K562 (cell line): Measurements from ENCODE around the gene LYRM7. TPM values are rescaled to one million over a fixed set of nuclear protein-coding genes. Genes with fewer than 3 reads are reported as not detected.
"Not testable (repeated sequence)": the region's sequence is repeated elsewhere in the genome, so short reads cannot be mapped to it uniquely, and the experiment has no call there.

ENCODE experiments used
- ATAC-seq: fragments of 200-7000 bp; cut with Tn5 transposase; 3 replicates; pipeline ENCODE4 v1.9.1; 2020; ENCODE audit warnings: moderate library complexity
- BruUV-seq: library from RNA; stranded (reverse); fragments of 400-500 nt; replicated peaks from 2 replicates; lab custom pipeline; 2021; lab: Mats Ljungman, UMichigan
- CTCF ChIA-PET: fragments of 300-600 bp; formaldehyde crosslinking; extraction: SDS; loops from one replicate; lab custom pipeline; 2021; ENCODE audit warnings: low intra/inter-chr PET ratio; lab: Yijun Ruan, JAX
- POLR2A ChIA-PET: fragments of 300-600, 350-650 bp; sonication (Branson Sonifier 250); formaldehyde crosslinking; extraction: SDS; loops from one replicate; lab custom pipeline; 2021; ENCODE audit warnings: antibody characterized with exemption, inconsistent platforms; lab: Yijun Ruan, JAX
- DNase-seq, 4 experiments: peaks; one replicate each; pipeline versions ENCODE4 v3.0.0 to v3.0.0-alpha.2; 2011 to 2018; ENCODE audit warnings: low spot score in 3 of 4, mixed read lengths in 3 of 4; ENCODE audit errors: extremely low read depth in 1 of 4
- FAIRE-seq: peaks from 2 replicates; lab custom pipeline; 2011; peaks lifted over from hg19 to GRCh38; lab: Jason Lieb, UNC
- H2AFZ ChIP-seq: 2 replicates; pipeline ENCODE4 v1.6.0; 2011; ENCODE audit warnings: low read depth, low read length, control low read depth, inconsistent platforms
- H3K27ac ChIP-seq: fragments of 200-600 bp; 3 replicates; pipeline ENCODE4 v1.8.0; 2011; ENCODE audit warnings: low read depth, mild to moderate bottlenecking, control low read depth, inconsistent platforms, low read length, moderate library complexity, mixed read lengths; ENCODE audit errors: extremely low read depth
- H3K27me3 ChIP-seq, 2 experiments: fragments of 300-600 bp in 1 of 2; 2 replicates in 1 of 2; 3 replicates in 1 of 2; pipeline versions ENCODE4 v1.6.0 to v1.8.0; 2011; ENCODE audit warnings: inconsistent platforms in 2 of 2, low read length in 2 of 2, mild to moderate bottlenecking in 1 of 2, mixed read lengths in 1 of 2, moderate library complexity in 1 of 2; ENCODE audit not compliant: control insufficient read depth in 2 of 2, insufficient read depth in 2 of 2
- H3K36me3 ChIP-seq: fragments of 300-600 bp; 3 replicates; pipeline ENCODE4 v1.8.0; 2011; ENCODE audit warnings: mild to moderate bottlenecking, low read length, inconsistent platforms; ENCODE audit not compliant: control insufficient read depth, insufficient read depth
- H3K4me1 ChIP-seq, 2 experiments: fragments of 200-600 bp in 1 of 2; replicated peaks in 1 of 2; 2 replicates in 1 of 2; 3 replicates in 1 of 2; pipeline versions ENCODE4 v1.5.1 to v1.8.0; 2011; ENCODE audit warnings: inconsistent platforms in 2 of 2, low read length in 2 of 2, mild to moderate bottlenecking in 1 of 2, mixed read lengths in 1 of 2, moderate library complexity in 1 of 2; ENCODE audit not compliant: control insufficient read depth in 2 of 2, insufficient read depth in 2 of 2
- H3K4me2 ChIP-seq: 2 replicates; pipeline ENCODE4 v1.6.1; 2011; ENCODE audit warnings: low read length, control low read depth, inconsistent platforms, mixed read lengths; ENCODE audit not compliant: insufficient read depth
- H3K4me3 ChIP-seq: fragments of 200-600 bp; sonication (generic), shearing (Covaris generic); 2 replicates; pipeline ENCODE4 v1.5.1; 2016; ENCODE audit warnings: control low read depth, inconsistent platforms
- H3K79me2 ChIP-seq: fragments of 200-600 bp; 3 replicates; pipeline ENCODE4 v1.8.0; 2011; ENCODE audit warnings: low read length, inconsistent platforms; ENCODE audit not compliant: control insufficient read depth, insufficient read depth
- H3K9ac ChIP-seq, 2 experiments: 2 replicates each; pipeline versions ENCODE4 v1.6.0 to v1.6.1; 2011; ENCODE audit warnings: low read depth in 2 of 2, low read length in 2 of 2, control low read depth in 1 of 2, inconsistent platforms in 1 of 2, mild to moderate bottlenecking in 1 of 2, mixed read lengths in 1 of 2; ENCODE audit not compliant: insufficient read depth in 1 of 2
- H3K9me1 ChIP-seq: one replicate; pipeline ENCODE4 v1.6.0; 2011; ENCODE audit warnings: inconsistent platforms, mild to moderate bottlenecking, low read length, moderate library complexity; ENCODE audit not compliant: control insufficient read depth, insufficient read depth
- H3K9me3 ChIP-seq: replicated peaks from 2 replicates; pipeline ENCODE4 v1.5.1; 2011; ENCODE audit warnings: low read depth, low read length, inconsistent platforms; ENCODE audit not compliant: control insufficient read depth, insufficient read depth
- H4K20me1 ChIP-seq: replicated peaks from 2 replicates; pipeline ENCODE4 v1.6.1; 2011; ENCODE audit warnings: low read length, inconsistent platforms, mixed read lengths; ENCODE audit not compliant: control insufficient read depth, insufficient read depth
- ARID1B ChIP-seq: fragments of 450-650 bp; IDR thresholded peaks from 2 replicates; pipeline ENCODE4 v1.6.1; 2016; ENCODE audit warnings: antibody characterized with exemption, mild to moderate bottlenecking, inconsistent platforms
- CBX1 ChIP-seq: sonication (generic); IDR thresholded peaks from 2 replicates; pipeline ENCODE4 v1.6.1; 2016; ENCODE audit warnings: antibody characterized with exemption, low read depth, mild to moderate bottlenecking
- CCAR2 ChIP-seq: fragments of 200-400 bp; formaldehyde crosslinking; IDR thresholded peaks from 2 replicates; pipeline ENCODE4 v1.6.1; 2017; ENCODE audit warnings: mild to moderate bottlenecking, low read depth, low read length
- DPF2 ChIP-seq: fragments of 450-650 bp; IDR thresholded peaks from 2 replicates; pipeline ENCODE4 v1.6.1; 2016
- NFYB ChIP-seq: IDR thresholded peaks from 2 replicates; pipeline ENCODE4 v1.6.1; 2011; ENCODE audit warnings: mild to moderate bottlenecking, moderate library complexity; ENCODE audit not compliant: insufficient read length; ENCODE audit errors: extremely low read depth
- STAG1 ChIP-seq: sonication (generic); formaldehyde crosslinking; IDR thresholded peaks from 2 replicates; pipeline ENCODE4 v1.5.0; 2020; ENCODE audit warnings: missing genetic modification reagents, borderline replicate concordance
- ZNF586 ChIP-seq: fragments of 450-650 bp; formaldehyde crosslinking; conservative IDR thresholded peaks from 2 replicates; pipeline ENCODE4 v1.4.0; 2020; ENCODE audit warnings: mild to moderate bottlenecking, moderate library complexity
- ZNF589 ChIP-seq: fragments of 200-800 bp; sonication (Bioruptor generic); IDR thresholded peaks from 2 replicates; pipeline ENCODE4 v1.6.1; 2016; ENCODE audit warnings: low read depth, missing genetic modification characterization, missing compliant biosample characterization
- WGBS: fragments of 100-300 bp; shearing (Covaris generic); methylation state at CpG from one replicate; pipeline ENCODE4 v1.1.6; 2016; ENCODE audit warnings: low coverage, mixed read lengths; ENCODE audit not compliant: insufficient coverage; ENCODE audit errors: missing lambda C conversion rate; 5-methylcytosine and 5-hydroxymethylcytosine counted together
- in situ Hi-C: fragments of 300-500 bp; cut with MboI; formaldehyde crosslinking; loops from 4 replicates; pipeline ENCODE4 v1.15.0; 2018; ENCODE audit warnings: inconsistent platforms, mixed read lengths
- intact Hi-C: fragments of 100-400 bp; cut with micrococcal nuclease; formaldehyde crosslinking; loops from 2 replicates; pipeline ENCODE4 v1.14.2; 2022
- polyA plus RNA-seq, 8 experiments: library from polyadenylated mRNA; depleted of rRNA in 4 of 8; stranded (reverse) in 5 of 8; unstranded in 3 of 8; fragments of >200 nt; fragmentation: Nextera tagmentation in 2 of 8; fragmentation: Illumina TruSeq in 1 of 8; extraction: Ambion mirVana in 2 of 8; extraction: Trizol in 1 of 8; gene quantifications; 2 replicates each; pipeline versions ENCODE4 v1.2.1 to v1.2.3, GENCODE V29; 2011 to 2014; ENCODE audit warnings: inconsistent platforms in 1 of 8, missing spikeins in 1 of 8
- total RNA-seq, 7 experiments: library from RNA; depleted of rRNA in 6 of 7; stranded (reverse); fragments of >200 nt in 6 of 7; fragmentation: Illumina TruSeq in 2 of 7; extraction: Trizol in 2 of 7; gene quantifications; 2 replicates each; pipeline versions ENCODE4 v1.2.1 to v1.2.3, GENCODE V29; 2011 to 2021; ENCODE audit warnings: low replicate concordance in 1 of 7
- TF ChIP-seq, protein P1 (sequence below): IDR thresholded peaks from 2 replicates; pipeline ENCODE4 v1.6.1; 2011; ENCODE audit warnings: borderline replicate concordance, low read depth, mild to moderate bottlenecking, moderate library complexity, low read length; ENCODE audit not compliant: insufficient read depth, poor library complexity, severe bottlenecking
- TF ChIP-seq, protein P2 (sequence below): fragments of 450-650 bp; IDR thresholded peaks from 2 replicates; pipeline ENCODE4 v1.6.1; 2016; ENCODE audit warnings: borderline replicate concordance
- TF ChIP-seq, protein P3 (sequence below): fragments of 450-650 bp; formaldehyde crosslinking; IDR thresholded peaks from 2 replicates; pipeline ENCODE4 v1.4.0; 2020; ENCODE audit warnings: mild to moderate bottlenecking, moderate library complexity

The LYRM7 gene
- total and polyA plus RNA-seq, 9 of the 15 experiments (the other 6 are each of a cell fraction or from before 2014, with no cell fraction given): 16.2 to 70.1 (median 33.3) TPM

DNA sequence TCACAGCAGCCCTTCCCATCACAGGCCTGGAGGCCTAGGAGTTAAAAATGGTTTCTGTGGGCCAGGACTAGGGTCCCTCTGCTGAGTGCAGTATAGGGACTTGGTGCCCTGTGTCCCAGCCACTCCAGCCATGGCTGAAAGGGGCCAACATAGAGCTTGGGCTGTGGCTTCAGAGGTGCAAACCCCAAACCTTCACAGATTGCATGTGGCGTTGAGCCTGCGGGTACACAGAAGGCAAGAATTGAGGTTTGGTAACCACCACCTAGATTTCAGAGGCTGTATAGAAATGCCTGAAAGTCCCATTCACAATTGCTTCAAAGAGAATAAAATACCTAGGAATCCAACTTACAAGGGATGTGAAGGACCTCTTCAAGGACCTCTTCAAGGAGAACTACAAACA lies 43.5 kb upstream of the LYRM7 start:
- H3K9me1 ChIP-seq, POLR2A ChIA-PET, H3K4me1 ChIP-seq, intact Hi-C loops, H3K36me3 ChIP-seq, ATAC-seq, H3K9ac ChIP-seq, in situ Hi-C loops, H3K79me2 ChIP-seq, H3K27me3 ChIP-seq, H3K4me3 ChIP-seq, H3K9me3 ChIP-seq, H2AFZ ChIP-seq, CTCF ChIA-PET, BruUV-seq, DNase-seq, H3K27ac ChIP-seq, FAIRE-seq, H3K4me2 ChIP-seq, H4K20me1 ChIP-seq: not testable (repeated sequence)
- WGBS: 10% methylated on average over 2 of the region's 2 CpGs

DNA sequence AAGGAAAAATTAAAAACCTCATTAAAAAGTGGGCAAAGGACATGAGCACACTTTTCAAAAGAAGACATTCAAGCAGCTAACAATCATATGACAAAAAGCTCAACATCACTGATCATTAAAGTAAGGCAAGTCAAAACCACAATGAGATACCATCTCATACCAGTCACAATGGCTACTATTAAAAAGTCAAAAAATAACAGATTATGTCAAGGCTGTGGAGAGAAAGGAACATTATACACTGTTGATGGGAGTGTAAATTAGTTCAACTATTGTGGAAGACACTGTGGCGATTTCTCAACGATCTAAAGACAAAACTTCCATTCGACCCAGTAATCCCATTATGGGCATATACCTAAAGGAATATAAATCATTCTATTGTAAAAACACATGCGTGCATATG lies 41.4 kb upstream of the LYRM7 start:
- WGBS: 4% methylated on average over 4 of the region's 4 CpGs
- no peak overlapping the region for H3K27ac ChIP-seq
- no peak overlapping the region for H2AFZ ChIP-seq
- no peak overlapping the region for H3K4me3 ChIP-seq
- CTCF ChIA-PET: no interaction called here
- ATAC-seq (no peak), FAIRE-seq (no peak), DNase-seq (no peak)
- H3K36me3 ChIP-seq: no peaks in the 10 kb centered on the region
- POLR2A ChIA-PET: no interaction called here
- intact Hi-C loops: no loop called here
- no peak overlapping the region for H3K4me2 ChIP-seq
- no TSS peak for BruUV-seq
- no peaks in the 10 kb centered on the region for H3K27me3 ChIP-seq
- no peaks in the 10 kb centered on the region for H3K9me1 ChIP-seq
- H3K9me3 ChIP-seq: no peaks in the 10 kb centered on the region
- H4K20me1 ChIP-seq: no peaks in the 10 kb centered on the region
- H3K79me2 ChIP-seq: no peaks in the 10 kb centered on the region
- no peak overlapping the region for H3K9ac ChIP-seq
- in situ Hi-C loops: no loop called here
- no peaks in the 10 kb centered on the region; a peak in 1 of 5 replicates for H3K4me1 ChIP-seq
- TF ChIP-seq NFYB (no peak), ZNF586 (CRISPR knock-in tag) (no peak), DPF2 (no peak), ARID1B (no peak), STAG1 (CRISPR knock-in tag) (no peak), CCAR2 (no peak), ZNF589 (CRISPR knock-in tag) (no peak), CBX1 (no peak)
- TF ChIP-seq, protein P1, sequence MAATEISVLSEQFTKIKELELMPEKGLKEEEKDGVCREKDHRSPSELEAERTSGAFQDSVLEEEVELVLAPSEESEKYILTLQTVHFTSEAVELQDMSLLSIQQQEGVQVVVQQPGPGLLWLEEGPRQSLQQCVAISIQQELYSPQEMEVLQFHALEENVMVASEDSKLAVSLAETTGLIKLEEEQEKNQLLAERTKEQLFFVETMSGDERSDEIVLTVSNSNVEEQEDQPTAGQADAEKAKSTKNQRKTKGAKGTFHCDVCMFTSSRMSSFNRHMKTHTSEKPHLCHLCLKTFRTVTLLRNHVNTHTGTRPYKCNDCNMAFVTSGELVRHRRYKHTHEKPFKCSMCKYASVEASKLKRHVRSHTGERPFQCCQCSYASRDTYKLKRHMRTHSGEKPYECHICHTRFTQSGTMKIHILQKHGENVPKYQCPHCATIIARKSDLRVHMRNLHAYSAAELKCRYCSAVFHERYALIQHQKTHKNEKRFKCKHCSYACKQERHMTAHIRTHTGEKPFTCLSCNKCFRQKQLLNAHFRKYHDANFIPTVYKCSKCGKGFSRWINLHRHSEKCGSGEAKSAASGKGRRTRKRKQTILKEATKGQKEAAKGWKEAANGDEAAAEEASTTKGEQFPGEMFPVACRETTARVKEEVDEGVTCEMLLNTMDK: no peak
- TF ChIP-seq, protein P2, sequence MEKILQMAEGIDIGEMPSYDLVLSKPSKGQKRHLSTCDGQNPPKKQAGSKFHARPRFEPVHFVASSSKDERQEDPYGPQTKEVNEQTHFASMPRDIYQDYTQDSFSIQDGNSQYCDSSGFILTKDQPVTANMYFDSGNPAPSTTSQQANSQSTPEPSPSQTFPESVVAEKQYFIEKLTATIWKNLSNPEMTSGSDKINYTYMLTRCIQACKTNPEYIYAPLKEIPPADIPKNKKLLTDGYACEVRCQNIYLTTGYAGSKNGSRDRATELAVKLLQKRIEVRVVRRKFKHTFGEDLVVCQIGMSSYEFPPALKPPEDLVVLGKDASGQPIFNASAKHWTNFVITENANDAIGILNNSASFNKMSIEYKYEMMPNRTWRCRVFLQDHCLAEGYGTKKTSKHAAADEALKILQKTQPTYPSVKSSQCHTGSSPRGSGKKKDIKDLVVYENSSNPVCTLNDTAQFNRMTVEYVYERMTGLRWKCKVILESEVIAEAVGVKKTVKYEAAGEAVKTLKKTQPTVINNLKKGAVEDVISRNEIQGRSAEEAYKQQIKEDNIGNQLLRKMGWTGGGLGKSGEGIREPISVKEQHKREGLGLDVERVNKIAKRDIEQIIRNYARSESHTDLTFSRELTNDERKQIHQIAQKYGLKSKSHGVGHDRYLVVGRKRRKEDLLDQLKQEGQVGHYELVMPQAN: no peak
- TF ChIP-seq, protein P3, sequence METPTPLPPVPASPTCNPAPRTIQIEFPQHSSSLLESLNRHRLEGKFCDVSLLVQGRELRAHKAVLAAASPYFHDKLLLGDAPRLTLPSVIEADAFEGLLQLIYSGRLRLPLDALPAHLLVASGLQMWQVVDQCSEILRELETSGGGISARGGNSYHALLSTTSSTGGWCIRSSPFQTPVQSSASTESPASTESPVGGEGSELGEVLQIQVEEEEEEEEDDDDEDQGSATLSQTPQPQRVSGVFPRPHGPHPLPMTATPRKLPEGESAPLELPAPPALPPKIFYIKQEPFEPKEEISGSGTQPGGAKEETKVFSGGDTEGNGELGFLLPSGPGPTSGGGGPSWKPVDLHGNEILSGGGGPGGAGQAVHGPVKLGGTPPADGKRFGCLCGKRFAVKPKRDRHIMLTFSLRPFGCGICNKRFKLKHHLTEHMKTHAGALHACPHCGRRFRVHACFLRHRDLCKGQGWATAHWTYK (CRISPR knock-in tag): no peak
